Mesodermal cell (in vitro differentiated cells): ENCODE measurements around the gene ZNF831.

ENCODE experiments used
- H3K27ac ChIP-seq: 2 replicates; pipeline ENCODE4 v1.7.0; 2013; ENCODE audit warnings: mild to moderate bottlenecking, low read depth, low read length, moderate library complexity; ENCODE audit not compliant: severe bottlenecking
- H3K36me3 ChIP-seq: 2 replicates; pipeline ENCODE4 v1.7.1; 2013; ENCODE audit warnings: mild to moderate bottlenecking, low read length, moderate library complexity; ENCODE audit not compliant: control insufficient read depth, insufficient read depth
- H3K4me1 ChIP-seq: one replicate; pipeline ENCODE4 v1.7.1; 2013; ENCODE audit warnings: mild to moderate bottlenecking, low read length; ENCODE audit not compliant: insufficient read depth, control insufficient read depth, poor library complexity, severe bottlenecking
- H3K4me3 ChIP-seq: 2 replicates; pipeline ENCODE4 v1.7.0; 2013; ENCODE audit warnings: low read length, control low read depth, mild to moderate bottlenecking; ENCODE audit not compliant: insufficient read depth, poor library complexity, severe bottlenecking; ENCODE audit errors: extremely low read depth
- H3K9me3 ChIP-seq: 2 replicates; pipeline ENCODE4 v1.7.1; 2013; ENCODE audit warnings: mild to moderate bottlenecking, low read length, moderate library complexity; ENCODE audit not compliant: control insufficient read depth
- WGBS, 2 experiments: methylation state at CpG; one replicate each; pipeline ENCODE4 v1.1.5; 2013; ENCODE audit warnings: missing lambda C conversion rate in 2 of 2; ENCODE audit not compliant: insufficient coverage in 2 of 2; 5-methylcytosine and 5-hydroxymethylcytosine counted together

The ZNF831 gene

DNA sequence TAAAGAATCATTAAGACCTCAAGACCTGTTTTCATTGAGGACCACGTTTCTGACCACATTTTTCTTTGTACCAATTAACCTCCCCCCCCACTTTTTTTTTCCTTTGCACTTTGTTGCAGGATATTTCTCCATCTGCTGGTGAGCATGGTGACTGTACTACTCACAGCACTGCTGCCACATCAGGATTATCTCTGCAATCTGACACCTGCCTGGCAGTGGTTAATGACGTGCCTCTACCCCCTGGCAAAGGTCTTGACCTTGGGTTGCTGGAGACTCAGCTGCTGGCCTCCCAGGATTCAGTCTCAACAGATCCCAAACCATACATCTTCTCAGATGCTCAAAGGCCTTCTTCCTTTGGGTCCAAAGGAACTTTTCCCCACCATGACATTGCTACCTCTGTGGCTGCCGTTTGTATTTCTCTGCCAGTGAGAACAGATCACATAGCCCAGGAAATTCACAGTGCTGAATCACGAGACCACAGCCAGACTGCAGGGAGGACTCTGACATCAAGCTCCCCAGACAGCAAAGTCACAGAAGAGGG lies 90.2 kb downstream of the ZNF831 start:
- Histone ChIP-seq H3K4me3 (no peak overlapping the region), H3K27ac (no peak overlapping the region), H3K4me1 (no peaks in the 10 kb centered on the region), H3K9me3 (no peaks in the 10 kb centered on the region), H3K36me3 (no peaks in the 10 kb centered on the region)
- WGBS, 2 experiments: 57 to 59% methylated on average over 4 of the region's 4 CpGs

DNA sequence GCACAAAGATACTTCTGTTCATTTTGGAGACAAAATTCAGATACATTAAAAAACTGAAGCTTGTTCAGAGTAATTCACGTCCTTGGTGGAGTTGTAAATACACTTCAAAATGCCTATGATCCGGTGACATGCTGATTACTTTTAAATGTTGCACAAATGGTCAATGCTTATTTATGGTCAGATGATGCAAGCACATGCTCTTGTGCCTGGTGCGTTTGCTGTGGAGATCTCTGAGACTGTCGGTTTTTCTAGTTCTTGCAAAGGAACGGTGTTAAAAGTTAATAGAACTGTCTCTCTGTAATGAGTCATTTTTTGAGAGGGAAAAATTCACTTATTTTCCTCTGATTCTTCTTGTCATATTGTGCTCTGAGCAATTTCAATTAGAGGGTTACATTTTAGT lies 91.6 kb downstream of the ZNF831 start:
- no peaks in the 10 kb centered on the region for H3K36me3 ChIP-seq
- no peaks in the 10 kb centered on the region for H3K4me1 ChIP-seq
- H3K4me3 ChIP-seq: no peak overlapping the region
- H3K27ac ChIP-seq: no peak overlapping the region
- H3K9me3 ChIP-seq: no peaks in the 10 kb centered on the region
- 93 to 100% methylated on average over 3 to 4 of the region's 5 CpGs for WGBS, 2 experiments

DNA sequence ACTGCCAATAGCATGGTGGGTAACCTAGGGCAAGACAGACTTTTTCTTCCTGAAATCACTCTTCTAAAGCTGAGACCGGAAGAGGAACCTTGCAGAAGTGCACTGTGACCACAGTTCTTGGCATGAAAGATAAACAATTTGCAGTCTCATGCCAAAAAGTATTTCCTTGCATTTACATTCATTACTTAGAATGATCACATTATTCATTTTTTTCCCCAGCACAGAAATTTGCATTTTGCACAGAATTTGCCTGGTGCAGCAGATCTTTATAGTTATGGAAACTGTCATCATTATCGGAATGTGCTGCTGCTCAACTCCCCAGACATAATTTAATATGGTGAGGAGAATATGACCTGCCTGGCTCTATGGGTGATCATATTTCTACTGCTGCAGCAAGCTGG lies 94.6 kb downstream of the ZNF831 start:
- Histone ChIP-seq H3K27ac (no peak overlapping the region), H3K4me3 (no peak overlapping the region), H3K36me3 (no peaks in the 10 kb centered on the region), H3K4me1 (no peaks in the 10 kb centered on the region), H3K9me3 (no peaks in the 10 kb centered on the region)
- 100% methylated on average over 1 of the region's 2 CpGs for WGBS, 2 experiments

DNA sequence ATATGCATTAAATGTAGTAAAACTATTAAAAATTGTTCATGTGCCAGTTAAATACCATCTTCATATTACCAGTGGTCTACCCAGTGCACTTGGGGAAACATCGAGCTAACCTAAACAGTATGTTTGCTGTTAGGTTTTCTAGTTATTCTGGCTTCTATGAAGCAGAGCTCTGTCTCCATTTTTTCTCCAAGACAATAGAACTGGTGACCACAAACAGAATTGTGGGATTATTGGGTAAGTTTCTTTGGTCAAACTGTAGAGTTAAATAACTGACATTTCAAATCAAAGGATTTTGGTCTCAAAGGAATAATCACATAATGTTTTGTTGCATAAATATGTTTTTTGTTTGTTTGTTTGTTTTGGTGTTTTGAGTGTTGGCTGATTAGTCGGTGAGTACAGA lies 96.3 kb downstream of the ZNF831 start:
- no peaks in the 10 kb centered on the region for H3K9me3 ChIP-seq
- no peaks in the 10 kb centered on the region for H3K36me3 ChIP-seq
- WGBS, 2 experiments: 71 to 86% methylated on average over 1 of the region's 2 CpGs
- H3K27ac ChIP-seq: no peak overlapping the region
- H3K4me1 ChIP-seq: no peaks in the 10 kb centered on the region
- no peak overlapping the region for H3K4me3 ChIP-seq

DNA sequence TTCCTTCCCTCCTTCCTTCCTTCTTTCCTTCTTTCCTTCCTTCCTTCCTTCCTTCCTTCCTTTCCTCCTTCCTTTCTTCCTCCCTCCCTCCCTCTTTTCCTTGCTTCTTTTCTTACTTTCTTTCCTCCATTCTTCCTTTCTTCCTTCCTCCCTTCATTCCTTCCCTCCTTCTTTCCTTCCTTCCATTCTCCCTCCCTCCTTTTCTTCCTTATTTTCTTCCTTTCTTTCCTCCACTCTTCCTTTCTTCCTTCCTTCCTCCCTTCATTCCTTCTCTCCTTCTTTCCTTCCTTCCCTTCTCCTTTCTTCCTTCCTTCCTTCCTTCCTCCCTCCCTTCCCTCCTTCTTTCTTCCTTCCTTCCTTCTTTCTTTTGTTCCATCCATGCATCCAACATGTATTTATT lies 101.7 kb downstream of the ZNF831 start:
- no peak overlapping the region for H3K4me3 ChIP-seq
- H3K27ac ChIP-seq: no peak overlapping the region
- H3K9me3 ChIP-seq: no peaks in the 10 kb centered on the region
- H3K4me1 ChIP-seq: peaks cover 5% of the 10 kb centered on the region
- no peaks in the 10 kb centered on the region for H3K36me3 ChIP-seq

DNA sequence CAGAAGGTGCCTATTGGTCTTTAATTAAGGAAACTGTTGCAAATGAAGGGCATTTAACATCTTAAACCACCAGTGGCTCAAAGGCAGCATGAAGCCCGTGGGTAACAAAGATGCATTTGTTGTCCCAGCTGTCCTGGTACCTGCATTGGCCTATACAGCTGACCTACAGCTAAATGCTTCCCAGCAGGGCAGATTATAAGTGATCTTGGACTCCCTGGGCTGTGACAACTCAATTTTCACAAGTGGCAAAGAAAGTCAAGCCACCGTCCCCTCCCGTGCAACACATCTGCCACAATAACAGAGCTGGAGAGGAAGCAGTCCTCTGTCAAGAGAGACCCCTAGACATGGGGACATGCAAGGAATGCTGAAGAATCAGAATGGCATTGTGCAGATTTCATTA lies 105.2 kb downstream of the ZNF831 start:
- Histone ChIP-seq H3K36me3 (no peaks in the 10 kb centered on the region), H3K4me1 (peaks cover 5% of the 10 kb centered on the region), H3K27ac (no peak overlapping the region), H3K4me3 (no peak overlapping the region), H3K9me3 (no peaks in the 10 kb centered on the region)
- WGBS, 2 experiments: 14 to 25% methylated on average over 1 to 3 of the region's 3 CpGs

DNA sequence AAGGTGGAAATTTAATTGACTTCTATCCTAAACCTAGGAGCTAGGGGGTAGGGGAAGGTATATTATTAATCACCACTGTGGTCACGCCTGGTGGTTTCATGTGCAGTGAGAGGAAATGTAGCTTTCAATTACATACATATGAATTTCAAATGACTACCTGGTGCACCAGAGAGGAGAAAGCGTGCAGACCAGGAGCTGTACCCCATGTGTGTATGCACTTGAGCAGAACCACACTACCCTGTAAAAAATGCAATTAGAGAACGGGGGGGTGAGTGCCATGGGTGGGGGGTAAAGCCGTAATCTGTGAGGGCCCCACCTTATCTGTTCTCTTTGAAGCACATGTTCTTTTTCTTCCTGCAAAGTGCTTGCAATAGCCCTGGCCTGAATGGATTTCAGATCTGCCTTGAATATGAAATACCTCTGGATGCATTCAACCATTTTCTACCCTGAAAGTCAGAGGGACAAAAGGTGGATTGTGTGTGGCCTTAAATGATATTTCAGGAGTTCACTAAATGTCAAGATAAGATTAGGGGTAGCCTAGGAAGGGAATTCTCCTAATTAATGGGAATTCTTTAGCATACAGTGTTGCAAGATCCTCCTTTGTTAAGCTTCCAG lies 105.9 kb downstream of the ZNF831 start:
- Histone ChIP-seq H3K4me3 (no peak overlapping the region), H3K36me3 (no peaks in the 10 kb centered on the region), H3K27ac (no peak overlapping the region), H3K9me3 (no peaks in the 10 kb centered on the region), H3K4me1 (peaks cover 5% of the 10 kb centered on the region)
- 52% methylated on average over 2 of the region's 4 CpGs; no CpG with 5 or more reads in 1 of the 2 experiments for WGBS, 2 experiments

DNA sequence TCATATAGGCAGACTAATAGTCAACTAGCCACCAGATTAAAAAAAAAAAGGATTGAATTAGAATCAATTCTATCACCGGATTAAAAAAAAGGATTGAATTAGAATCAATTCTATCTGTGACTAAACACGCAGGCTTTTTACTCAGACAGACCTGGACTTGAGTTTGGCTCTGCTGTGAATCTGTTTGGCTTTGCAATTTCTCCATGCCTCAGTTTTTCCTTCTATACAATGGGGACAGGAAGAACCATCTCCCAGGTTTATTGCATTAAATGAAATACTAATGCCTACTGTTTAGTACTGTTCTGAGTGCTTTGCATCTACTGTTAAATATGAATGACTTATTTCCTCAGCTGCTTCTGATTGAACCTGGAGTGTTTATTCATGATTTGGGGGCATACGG lies 106.8 kb downstream of the ZNF831 start:
- no peak overlapping the region for H3K27ac ChIP-seq
- H3K9me3 ChIP-seq: no peaks in the 10 kb centered on the region
- H3K36me3 ChIP-seq: no peaks in the 10 kb centered on the region
- peaks cover 5% of the 10 kb centered on the region for H3K4me1 ChIP-seq
- WGBS, 2 experiments: 100% methylated on average over 1 of the region's 3 CpGs
- no peak overlapping the region for H3K4me3 ChIP-seq

DNA sequence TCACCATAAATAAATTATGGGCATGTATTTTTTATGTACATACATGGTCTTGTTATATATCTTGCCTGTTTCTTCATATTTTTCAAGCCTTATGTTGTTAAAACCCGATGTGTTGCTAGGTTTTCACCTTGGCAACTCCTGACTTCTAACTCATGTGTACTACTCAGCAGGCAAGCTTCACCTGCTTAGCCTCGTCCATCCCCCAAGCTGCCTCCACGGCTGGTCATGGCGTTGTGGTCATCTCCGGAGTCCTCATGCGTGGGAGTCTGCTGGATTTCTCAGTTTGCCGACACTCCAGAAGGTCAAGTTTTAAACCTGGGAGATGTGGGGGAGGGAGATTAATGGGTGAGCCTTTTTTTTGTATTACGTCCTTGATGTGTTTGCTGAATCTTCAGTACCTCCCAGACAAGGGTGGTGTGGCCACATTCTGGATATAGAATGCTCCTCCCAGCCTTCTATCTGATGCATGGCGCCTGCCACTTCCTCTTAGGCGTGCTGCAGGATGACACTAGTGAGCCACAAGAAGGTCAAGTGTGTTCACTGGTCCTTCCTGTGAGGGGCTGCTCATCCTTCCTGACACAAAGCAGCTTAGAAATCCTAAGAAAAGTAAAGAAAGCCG lies 110.2 kb downstream of the ZNF831 start:
- Histone ChIP-seq H3K27ac (no peak overlapping the region), H3K4me1 (peaks cover 5% of the 10 kb centered on the region), H3K4me3 (no peak overlapping the region), H3K36me3 (no peaks in the 10 kb centered on the region), H3K9me3 (no peaks in the 10 kb centered on the region)
- 91 to 93% methylated on average over 8 of the region's 11 CpGs for WGBS, 2 experiments

DNA sequence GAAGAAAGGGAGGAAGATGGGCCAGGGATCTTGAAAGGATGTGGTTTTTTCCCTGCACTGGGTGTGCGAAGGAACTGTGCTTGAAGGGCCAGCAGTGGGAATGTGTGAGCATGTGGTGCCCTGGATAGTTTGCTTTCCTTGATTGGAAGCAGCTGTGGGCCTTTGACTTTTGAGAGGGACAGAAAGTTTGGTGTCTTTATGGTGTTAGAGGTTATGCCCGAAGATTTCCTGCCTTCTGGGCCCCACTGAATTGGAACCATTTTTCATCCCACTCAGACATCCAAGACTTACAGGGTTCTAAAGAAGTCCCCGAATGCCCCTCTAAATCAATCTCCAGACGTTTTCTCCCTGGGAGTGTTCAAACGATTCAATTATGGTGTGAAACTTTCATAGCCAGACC lies 113.3 kb downstream of the ZNF831 start:
- Histone ChIP-seq H3K4me3 (no peak overlapping the region), H3K27ac (no peak overlapping the region), H3K4me1 (no peaks in the 10 kb centered on the region), H3K9me3 (no peaks in the 10 kb centered on the region), H3K36me3 (no peaks in the 10 kb centered on the region)
- WGBS, 2 experiments: 83 to 90% methylated on average over 3 to 4 of the region's 5 CpGs

DNA sequence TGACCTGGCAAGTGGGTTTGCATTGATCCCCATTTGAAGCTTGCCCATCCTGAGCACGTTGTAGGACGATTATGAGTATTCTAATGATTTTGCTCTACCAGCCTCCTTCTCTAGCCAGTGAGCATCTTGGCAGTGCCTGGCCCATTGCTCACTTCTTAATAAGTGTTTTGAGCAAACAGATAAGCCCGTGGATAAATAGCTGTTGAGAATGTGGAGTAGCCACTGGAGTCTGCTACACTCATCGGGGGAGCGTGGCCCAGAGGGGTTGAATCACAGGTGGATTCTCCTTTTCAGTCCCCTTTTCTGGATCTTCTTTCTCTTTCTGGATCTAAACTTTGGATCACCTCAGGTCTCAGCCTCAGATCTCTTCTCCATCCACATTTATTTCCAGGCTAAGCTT lies 120.8 kb downstream of the ZNF831 start:
- no peaks in the 10 kb centered on the region for H3K4me1 ChIP-seq
- no peaks in the 10 kb centered on the region for H3K36me3 ChIP-seq
- WGBS, 2 experiments: 91% methylated on average over 4 to 5 of the region's 5 CpGs
- H3K4me3 ChIP-seq: no peak overlapping the region
- H3K9me3 ChIP-seq: no peaks in the 10 kb centered on the region
- no peak overlapping the region for H3K27ac ChIP-seq
